ENCODE results near the gene BNIP5.

Gene BNIP5

GRCh38 chr6:36296240-36296639, 40.4 kb downstream of the BNIP5 start:
- peak; percentile 33 for DNase-seq (ENCODE audit: low read depth)

GRCh38 chr6:36292170-36292569, 44.5 kb downstream of the BNIP5 start:
- no peak for DNase-seq (ENCODE audit: low read depth)

GRCh38 chr6:36290668-36291620, 45.7 kb downstream of the BNIP5 start:
- no peak for DNase-seq (ENCODE audit: low read depth)

- no peak for DNase-seq (ENCODE audit: low read depth)
These were observed 47.3 kb downstream of the BNIP5 start for GRCh38 chr6:36289281-36289878.

- no peak for DNase-seq (ENCODE audit: low read depth)
These were observed 49.8 kb downstream of the BNIP5 start for GRCh38 chr6:36286858-36287257.

- no peak for DNase-seq (ENCODE audit: low read depth)
These were observed 50.9 kb downstream of the BNIP5 start for GRCh38 chr6:36285797-36286196.

DNA sequence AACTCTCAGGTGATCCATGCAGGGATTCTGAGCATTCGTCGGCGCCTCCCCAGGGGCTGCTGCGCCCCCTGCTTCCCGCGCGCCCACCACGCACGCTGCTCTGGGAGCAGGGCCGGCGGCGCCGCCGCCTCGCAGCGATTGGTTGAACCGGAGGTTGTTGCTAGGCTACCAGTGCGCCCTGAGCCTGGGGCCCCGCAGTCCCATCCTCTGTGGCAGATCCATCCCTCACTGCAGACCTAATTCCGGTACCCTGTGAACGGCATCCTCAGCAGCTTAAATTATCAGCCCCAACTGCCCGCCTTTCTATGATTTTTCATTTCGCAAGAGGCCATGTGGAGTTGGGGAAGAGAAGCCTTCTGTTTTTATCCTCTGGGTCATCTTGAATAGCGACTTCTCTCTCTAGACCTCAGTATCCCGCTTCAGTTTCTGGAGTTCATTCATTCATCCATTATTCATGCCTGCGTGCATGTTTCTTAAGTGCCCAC, 51.5 kb downstream of the BNIP5 start:
- DNase-seq (ENCODE audit: low read depth): no peak

DNA sequence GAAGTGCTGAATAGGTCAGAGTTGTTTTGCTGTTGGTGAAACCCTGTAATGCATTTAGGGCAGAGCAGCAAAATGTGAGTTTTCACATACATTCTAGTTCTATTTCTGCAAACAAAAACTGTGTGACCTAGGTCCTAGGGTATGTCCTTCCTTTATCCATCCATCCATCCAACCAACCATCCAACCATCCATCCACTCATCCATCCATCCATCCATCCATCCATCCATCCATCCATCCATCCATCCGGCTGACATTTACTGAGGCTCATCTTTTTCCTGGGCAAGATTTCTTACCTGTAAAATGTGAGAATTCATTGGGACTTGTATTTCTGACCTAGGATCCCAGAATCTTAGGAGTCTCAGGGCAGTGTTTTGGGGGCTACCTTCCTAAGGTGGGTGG, 52.3 kb downstream of the BNIP5 start:
- DNase-seq (ENCODE audit: low read depth): no peak

- no peak for DNase-seq (ENCODE audit: low read depth)
These were observed 53.1 kb downstream of the BNIP5 start for GRCh38 chr6:36283608-36284007.

DNA sequence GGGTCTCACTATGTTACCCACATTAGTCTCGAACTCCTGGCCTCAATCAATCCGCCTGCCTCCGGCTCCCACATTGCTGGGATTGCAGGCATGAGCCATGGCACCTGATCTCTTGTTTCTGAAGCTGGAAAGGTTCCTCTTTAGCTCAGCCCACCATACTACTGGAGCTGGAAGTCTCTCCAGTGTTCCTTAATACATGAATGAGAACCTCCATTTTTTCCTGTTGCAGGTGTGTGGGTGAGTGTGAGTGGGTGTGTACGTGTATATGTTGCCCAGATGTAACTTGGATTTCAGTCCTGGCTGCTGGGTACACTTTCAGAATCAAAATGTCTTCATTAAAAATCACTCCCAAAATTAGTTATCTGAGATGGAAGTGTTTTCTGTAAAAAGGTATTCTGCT, 55.7 kb downstream of the BNIP5 start:
- no peak for DNase-seq (ENCODE audit: low read depth)

- DNase-seq (ENCODE audit: low read depth): no peak
These were observed 56.2 kb downstream of the BNIP5 start for GRCh38 chr6:36280467-36280866.

DNA sequence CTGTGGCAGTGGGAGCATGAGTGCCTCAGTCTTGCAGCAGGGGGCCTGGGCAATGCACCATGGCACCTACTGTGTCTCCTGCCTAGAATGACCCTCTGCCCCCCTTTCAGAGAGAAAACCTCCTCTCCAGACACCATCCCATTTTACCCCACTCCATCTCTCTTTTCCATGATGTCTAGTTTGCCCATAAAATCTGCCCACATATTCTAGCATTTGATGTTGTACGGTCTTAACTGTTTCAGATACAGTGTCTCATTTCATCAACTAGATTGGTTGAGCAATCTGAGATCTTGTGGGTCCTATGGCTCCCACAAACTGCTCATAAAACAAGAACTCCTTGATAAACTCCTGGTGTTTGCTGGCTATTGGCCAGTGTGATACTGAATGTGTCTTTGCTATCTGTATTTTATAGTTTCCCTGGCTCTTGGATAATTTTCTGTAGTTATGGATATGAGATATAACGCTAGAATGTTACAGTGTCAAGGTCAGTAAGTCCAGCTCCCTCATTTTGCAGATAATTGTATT, 58.7 kb downstream of the BNIP5 start:
- DNase-seq (ENCODE audit: low read depth): no peak

DNA sequence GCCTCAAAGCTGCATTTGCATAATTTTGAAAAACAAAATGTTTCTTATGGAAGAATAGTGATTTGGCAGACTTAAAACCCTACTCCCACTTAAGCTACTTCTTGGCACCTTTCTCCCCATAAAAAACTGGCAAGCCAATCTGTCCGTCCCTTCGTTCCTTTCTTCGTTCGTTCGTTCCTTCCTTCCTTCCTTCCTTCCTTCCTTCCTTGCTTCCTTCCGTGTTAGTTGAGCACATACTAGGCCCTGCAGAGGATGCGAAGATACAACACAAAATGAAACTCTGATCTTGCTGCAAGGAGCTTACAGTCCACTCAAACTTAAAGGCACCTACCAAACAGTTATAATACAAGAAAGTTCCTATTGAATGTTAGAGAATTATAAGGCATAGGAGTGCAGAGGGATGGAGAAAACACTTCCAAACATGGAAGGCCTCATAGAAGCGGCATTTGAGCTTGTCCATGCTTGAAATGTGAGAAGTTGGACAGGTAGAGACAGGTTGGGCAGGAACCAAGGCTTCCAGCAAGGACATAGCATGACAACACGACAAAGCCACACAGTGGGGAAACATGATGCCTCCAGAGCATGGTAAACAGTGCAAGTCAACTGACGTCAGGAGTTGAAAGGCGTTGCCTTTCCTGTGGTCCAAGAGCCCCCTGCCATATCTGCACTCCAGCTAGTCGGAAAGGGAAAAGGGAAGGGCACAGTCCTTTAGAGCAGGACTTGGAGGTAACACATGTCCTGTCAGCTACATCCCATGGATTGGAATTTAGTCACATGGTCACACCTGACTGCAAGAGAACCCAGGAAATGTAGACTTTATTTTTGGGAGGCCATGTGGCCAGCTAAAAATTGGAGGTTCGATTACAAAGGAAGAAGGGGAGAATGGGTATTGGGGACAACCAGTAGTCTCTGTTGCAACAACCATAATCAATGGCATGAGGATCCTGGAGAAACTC, 59.8 kb downstream of the BNIP5 start:
- no peak for DNase-seq (ENCODE audit: low read depth)

DNA sequence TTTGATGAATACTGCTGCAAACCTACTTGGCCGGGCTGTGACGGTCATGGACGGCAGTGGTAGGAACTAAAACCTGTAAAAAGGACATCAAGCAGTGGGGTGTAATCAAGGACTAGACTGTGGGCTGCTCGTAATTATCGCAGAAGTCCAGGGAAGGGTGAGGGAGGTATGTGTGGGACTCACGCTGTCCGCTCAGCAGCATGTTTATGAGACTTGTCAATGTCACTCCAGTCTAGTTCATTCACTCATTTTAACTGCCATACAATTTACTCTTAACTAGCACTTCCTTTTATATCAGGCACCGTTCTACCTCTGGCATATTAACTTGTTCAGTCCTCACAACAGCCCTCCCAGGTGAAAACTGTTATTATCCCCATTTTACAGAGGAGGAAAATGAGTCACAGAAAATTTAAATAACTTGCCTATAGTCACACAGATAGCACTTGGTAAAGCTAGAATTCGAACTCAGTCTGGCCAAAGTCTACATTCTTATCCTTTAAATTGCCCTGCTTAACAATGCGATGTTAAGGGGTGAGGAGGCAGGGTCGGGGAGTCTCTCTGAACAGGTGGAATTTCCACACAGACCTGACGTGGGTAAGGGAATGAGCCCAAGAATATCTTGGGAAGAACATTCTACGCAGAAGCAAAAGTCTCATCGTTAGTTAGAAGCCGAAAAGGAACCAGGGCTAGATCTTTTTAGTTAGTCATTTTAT, 62.7 kb downstream of the BNIP5 start:
- DNase-seq (ENCODE audit: low read depth): no peak

DNA sequence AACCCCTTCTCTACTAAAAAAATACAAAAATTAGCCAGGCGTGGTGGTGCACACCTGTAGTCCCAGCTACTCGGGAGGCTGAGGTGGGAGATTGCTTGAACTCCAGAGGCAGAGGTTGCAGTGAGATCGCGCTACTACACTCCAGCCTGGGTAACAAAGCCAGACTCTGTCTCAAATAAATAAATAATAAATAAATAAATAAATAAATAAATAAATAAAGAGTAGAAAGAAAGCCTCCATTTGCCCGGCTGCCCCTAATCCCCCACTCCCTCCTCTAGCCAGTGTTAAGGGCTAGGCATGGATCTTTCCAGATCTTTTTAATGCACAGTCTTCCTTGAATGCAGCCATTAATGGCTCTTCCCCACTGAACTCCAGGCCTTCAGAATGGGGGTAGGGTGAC, 63.6 kb downstream of the BNIP5 start:
- no peak for DNase-seq (ENCODE audit: low read depth)

GRCh38 chr6:36272234-36272633, 64.5 kb downstream of the BNIP5 start:
- no peak for DNase-seq (ENCODE audit: low read depth)

DNA sequence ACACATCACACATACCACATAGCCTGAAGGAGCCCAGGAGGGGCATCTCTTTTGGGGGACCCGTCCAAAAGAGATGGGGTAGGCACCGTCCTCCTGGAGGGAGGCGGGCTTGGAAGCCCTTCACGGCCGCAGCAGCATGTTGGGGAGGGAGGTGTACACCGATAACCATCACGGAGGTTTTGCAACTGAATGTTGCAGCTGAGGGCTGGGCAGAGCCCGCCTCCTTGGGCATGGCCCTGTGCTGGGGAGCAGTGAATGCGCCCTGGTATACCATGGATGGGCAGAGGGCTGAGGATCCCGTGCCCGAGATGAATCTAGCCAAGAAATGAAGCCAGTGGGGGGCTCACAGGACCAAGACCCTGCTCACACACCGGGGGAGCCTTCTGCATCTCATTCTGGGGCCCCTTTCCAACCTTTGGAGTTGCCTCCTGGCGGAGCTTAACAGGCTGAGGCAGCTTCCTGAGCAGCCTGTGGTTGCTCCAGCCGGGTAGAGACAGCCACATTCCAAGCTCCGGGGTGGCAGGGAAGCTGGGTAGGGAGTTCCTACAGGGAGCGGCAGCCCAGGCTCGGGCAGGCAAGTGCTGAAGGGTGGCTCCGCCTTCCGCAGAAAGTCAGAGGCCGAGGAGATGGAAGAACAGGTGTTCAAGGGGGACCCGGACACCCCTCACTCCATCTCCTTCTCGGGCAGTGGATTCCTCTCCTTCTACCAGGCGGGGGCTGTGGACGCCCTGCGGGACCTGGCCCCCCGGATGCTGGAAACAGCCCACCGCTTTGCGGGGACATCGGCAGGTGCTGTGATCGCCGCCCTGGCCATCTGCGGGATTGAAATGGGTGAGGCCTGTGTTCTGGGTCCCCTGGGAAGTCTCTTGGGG, 66.6 kb downstream of the BNIP5 start, which contains the start of gene PNPLA1:
TSS of gene PNPLA1 (plus strand) at position 227 of the 872 bp plus-strand sequence. CDS start at position 627, 400 bp downstream.
- DNase-seq (ENCODE audit: low read depth): no peak

DNA sequence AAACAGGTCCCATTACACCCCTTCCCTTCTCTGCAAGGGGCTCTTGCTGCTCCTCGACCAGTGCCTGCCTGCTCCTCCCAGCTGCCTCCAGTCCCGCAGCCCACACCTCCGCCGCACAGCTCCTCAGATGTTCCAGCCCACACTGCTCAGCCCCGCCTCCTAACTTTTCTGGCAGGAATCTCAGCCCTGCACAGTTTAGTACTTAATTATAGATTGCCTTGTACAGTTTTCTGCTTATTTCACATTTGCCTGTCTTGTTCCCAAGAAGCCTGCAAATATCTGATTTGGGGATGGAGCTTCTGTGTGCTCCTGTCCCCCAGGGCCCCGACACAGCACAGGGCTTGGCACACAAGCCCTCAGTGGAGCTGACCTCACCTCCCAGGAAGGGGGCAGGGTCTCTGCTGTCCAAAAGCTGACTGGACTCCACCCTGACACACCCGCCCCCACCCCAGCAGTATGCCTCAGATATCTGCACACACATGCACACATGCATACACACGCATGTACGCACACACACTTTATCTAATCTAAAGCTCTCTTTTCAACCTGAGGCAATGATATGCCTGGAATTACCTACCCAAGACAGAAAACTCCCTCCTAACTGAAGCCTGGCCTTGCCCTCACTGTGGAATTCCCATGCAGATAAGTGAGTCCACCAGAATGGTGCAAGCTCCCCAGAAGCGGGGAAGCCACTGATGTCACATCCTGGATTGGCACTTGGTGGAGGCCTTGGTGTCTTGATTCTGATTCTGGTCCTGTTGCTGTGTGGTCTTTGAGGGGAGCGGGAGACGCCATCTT, 68.0 kb downstream of the BNIP5 start:
- DNase-seq (ENCODE audit: low read depth): no peak

- DNase-seq (ENCODE audit: low read depth): no peak
These were observed 68.8 kb downstream of the BNIP5 start for GRCh38 chr6:36267731-36268477.
